Lung (tissue), 12 donors: ENCODE results near the gene DBF4. TPM values are rescaled to one million over a fixed set of nuclear protein-coding genes. Genes with fewer than 3 reads are reported as not detected.

Experiments
- ATAC-seq: fragments of 200-7000 bp; cut with Tn5 transposase; one replicate; pipeline ENCODE4 v1.9.1; 2020; ENCODE audit warnings: moderate number of reproducible peaks; ENCODE audit not compliant: insufficient read depth, low FRiP score
- DNase-seq, 3 donors: peaks; one replicate each; pipeline ENCODE4 v3.0.0-alpha.2; 2013 to 2017
- H3K27ac ChIP-seq, 2 donors: one replicate each; pipeline ENCODE4 v1.5.1; 2013; ENCODE audit warnings: mild to moderate bottlenecking in 2 of 2, moderate library complexity in 2 of 2, control low read depth in 1 of 2, inconsistent platforms in 1 of 2, low read depth in 1 of 2, low read length in 1 of 2
- H3K27me3 ChIP-seq, 3 donors: one replicate each; pipeline ENCODE4 v1.5.1; 2013; ENCODE audit warnings: low read length in 2 of 3; ENCODE audit not compliant: control insufficient read depth in 3 of 3, insufficient read depth in 3 of 3
- H3K36me3 ChIP-seq, 4 donors: one replicate each; pipeline ENCODE4 v1.5.1; 2013; ENCODE audit warnings: low read length in 4 of 4, mild to moderate bottlenecking in 1 of 4, moderate library complexity in 1 of 4; ENCODE audit not compliant: control insufficient read depth in 4 of 4, insufficient read depth in 4 of 4
- H3K4me1 ChIP-seq, 5 donors: one replicate each; pipeline ENCODE4 v1.5.1; 2013; ENCODE audit warnings: low read length in 5 of 5, mild to moderate bottlenecking in 2 of 5, moderate library complexity in 1 of 5; ENCODE audit not compliant: control insufficient read depth in 5 of 5, insufficient read depth in 5 of 5
- H3K4me3 ChIP-seq: one replicate; pipeline ENCODE4 v1.5.1; 2013; ENCODE audit warnings: mild to moderate bottlenecking, control low read depth, moderate library complexity
- H3K9ac ChIP-seq, 2 donors: one replicate each; pipeline ENCODE4 v1.5.1; 2013; ENCODE audit warnings: low read length in 2 of 2, control low read depth in 1 of 2; ENCODE audit not compliant: insufficient read depth in 1 of 2
- H3K9me3 ChIP-seq, 4 donors: one replicate each; pipeline ENCODE4 v1.5.1; 2013; ENCODE audit warnings: low read length in 3 of 4, mild to moderate bottlenecking in 1 of 4, moderate library complexity in 1 of 4; ENCODE audit not compliant: control insufficient read depth in 4 of 4, insufficient read depth in 3 of 4
- CTCF ChIP-seq: IDR thresholded peaks from 2 replicates; pipeline ENCODE4 v1.5.1; 2012; ENCODE audit warnings: mild to moderate bottlenecking; ENCODE audit errors: control extremely low read depth, extremely low read depth
- WGBS, 2 donors: extraction: QIAGEN DNeasy Blood & Tissue Kit; methylation state at CpG; one replicate each; pipeline ENCODE4 v1.1.7; 2013; 5-methylcytosine and 5-hydroxymethylcytosine counted together
- polyA plus RNA-seq, 2 donors: library from polyadenylated mRNA; stranded (reverse); fragments of 200-250 nt; gene quantifications; one replicate each; pipeline ENCODE4 v1.2.1, GENCODE V29; 2013
- total RNA-seq, 2 donors: library from RNA; depleted of rRNA in 1 of 2; stranded (reverse); fragments of >200 nt in 1 of 2; gene quantifications; one replicate each; pipeline ENCODE4 v1.2.1, GENCODE V29; 2014 to 2021
- donor health status: control.
- donor health status: control.
- donor health status: Bipolar disorder and iron deficiency.
- donor health status: healthy.
- donor health status: DM: yes; HTN: yes; CAD: no.

Gene DBF4
- total and polyA plus RNA-seq, 4 donors = 4.0 to 12.7 (median 8.1) TPM

- H3K9me3 ChIP-seq = no peaks in the 10 kb centered on the region
- no peaks in the 10 kb centered on the region for H3K27me3 ChIP-seq
- 71 to 88% methylated on average over 6 of the region's 6 CpGs for WGBS, 2 donors
- no peak overlapping the region for H3K4me3 ChIP-seq
- no peak overlapping the region for H3K9ac ChIP-seq
- TF ChIP-seq CTCF = no peak
- ATAC-seq (no peak), DNase-seq (no peak)
- H3K27ac ChIP-seq = no peak overlapping the region
- peaks cover 0 to 14% (median 6%) of the 10 kb centered on the region in 4 donors for H3K36me3 ChIP-seq
- no peaks in the 10 kb centered on the region for H3K4me1 ChIP-seq
Observed at GRCh38 chr7:87852306-87852705, 24.0 kb upstream of the DBF4 start.

GRCh38 chr7:87853237-87853864 is 22.9 kb upstream of the DBF4 start:
- H3K4me3 ChIP-seq = no peak overlapping the region
- no peaks in the 10 kb centered on the region for H3K4me1 ChIP-seq
- no peak for ATAC-seq
- TF ChIP-seq CTCF = no peak
- H3K27ac ChIP-seq = no peak overlapping the region
- peaks cover 4 to 14% (median 8%) of the 10 kb centered on the region in 4 donors for H3K36me3 ChIP-seq
- WGBS, 2 donors = 61 to 73% methylated on average over 1 of the region's 1 CpG
- no peak for DNase-seq
- no peaks in the 10 kb centered on the region for H3K9me3 ChIP-seq
- H3K27me3 ChIP-seq = no peaks in the 10 kb centered on the region
- H3K9ac ChIP-seq = no peak overlapping the region

GRCh38 chr7:87858417-87859100 is 17.7 kb upstream of the DBF4 start:
- DNase-seq (no peak), ATAC-seq (no peak)
- Histone ChIP-seq H3K4me3 (no peak overlapping the region), H3K27me3 (no peaks in the 10 kb centered on the region), H3K4me1 (no peaks in the 10 kb centered on the region), H3K9ac (no peak overlapping the region), H3K9me3 (no peaks in the 10 kb centered on the region), H3K27ac (no peak overlapping the region), H3K36me3 (peaks cover 3 to 9% (median 7%) of the 10 kb centered on the region in 4 donors)
- 86 to 89% methylated on average over 3 of the region's 3 CpGs for WGBS, 2 donors
- no peak for TF ChIP-seq CTCF
